Neuronal stem cell (in vitro differentiated cells): ENCODE measurements around the gene AKR1C8.
"Not testable (repeated sequence)": the region's sequence is repeated elsewhere in the genome, so short reads cannot be mapped to it uniquely, and the experiment has no call there.

ENCODE experiments used
- DNase-seq: peaks from one replicate; pipeline ENCODE4 v3.0.0-alpha.2; 2013; ENCODE audit warnings: low spot score
- H2AFZ ChIP-seq: one replicate; pipeline ENCODE4 v1.6.1; 2013; ENCODE audit warnings: mild to moderate bottlenecking, low read length, inconsistent platforms
- H2AK5ac ChIP-seq: 2 replicates; pipeline ENCODE4 v1.6.1; 2013; ENCODE audit warnings: low read depth, mild to moderate bottlenecking, inconsistent platforms, low read length, moderate library complexity, mixed read lengths
- H2BK120ac ChIP-seq: 2 replicates; pipeline ENCODE4 v1.6.1; 2013; ENCODE audit warnings: low read depth, mild to moderate bottlenecking, inconsistent platforms, low read length, moderate library complexity, mixed read lengths
- H2BK12ac ChIP-seq: one replicate; pipeline ENCODE4 v1.6.1; 2013; ENCODE audit warnings: low read length, inconsistent platforms
- H2BK15ac ChIP-seq: 2 replicates; pipeline ENCODE4 v1.6.1; 2013; ENCODE audit warnings: mild to moderate bottlenecking, low read length, inconsistent platforms, mixed read lengths
- H2BK5ac ChIP-seq: one replicate; pipeline ENCODE4 v1.6.1; 2013; ENCODE audit warnings: inconsistent platforms, mild to moderate bottlenecking, low read length, moderate library complexity
- H3K14ac ChIP-seq: one replicate; pipeline ENCODE4 v1.6.1; 2013; ENCODE audit warnings: low read length, inconsistent platforms
- H3K18ac ChIP-seq: 2 replicates; pipeline ENCODE4 v1.6.1; 2013; ENCODE audit warnings: low read length, inconsistent platforms
- H3K23ac ChIP-seq: 2 replicates; pipeline ENCODE4 v1.6.1; 2013; ENCODE audit warnings: low read depth, mild to moderate bottlenecking, mixed read lengths, low read length, inconsistent platforms; ENCODE audit not compliant: poor library complexity
- H3K27ac ChIP-seq: replicated peaks from 3 replicates; pipeline ENCODE4 v1.5.1; 2013; ENCODE audit warnings: low read length, inconsistent platforms
- H3K27me3 ChIP-seq, 3 experiments: 2 replicates each; pipeline ENCODE4 v1.6.1; 2013; ENCODE audit warnings: low read length in 3 of 3, mild to moderate bottlenecking in 2 of 3, inconsistent platforms in 1 of 3, low read depth in 1 of 3, mixed read lengths in 1 of 3, moderate library complexity in 1 of 3; ENCODE audit not compliant: control insufficient read depth in 3 of 3, insufficient read depth in 3 of 3
- H3K36me3 ChIP-seq, 2 donors: replicated peaks in 1 of 2; 2 replicates each; pipeline ENCODE4 v1.6.1; 2013; ENCODE audit warnings: low read length in 2 of 2; ENCODE audit not compliant: control insufficient read depth in 2 of 2, insufficient read depth in 2 of 2
- H3K4ac ChIP-seq: 2 replicates; pipeline ENCODE4 v1.6.1; 2013; ENCODE audit warnings: inconsistent platforms, mild to moderate bottlenecking, low read length, moderate library complexity
- H3K4me1 ChIP-seq, 2 donors: 1 replicate in 1 of 2; 2 replicates in 1 of 2; pipeline ENCODE4 v1.6.1; 2013; ENCODE audit warnings: low read length in 2 of 2, low read depth in 1 of 2; ENCODE audit not compliant: control insufficient read depth in 2 of 2, insufficient read depth in 1 of 2
- H3K4me2 ChIP-seq: one replicate; pipeline ENCODE4 v1.6.1; 2013; ENCODE audit warnings: mild to moderate bottlenecking, low read length, inconsistent platforms; ENCODE audit not compliant: insufficient read depth, poor library complexity, severe bottlenecking
- H3K4me3 ChIP-seq, 2 donors: 2 replicates each; pipeline ENCODE4 v1.5.1; 2013; ENCODE audit warnings: low read length in 2 of 2, mild to moderate bottlenecking in 2 of 2, inconsistent platforms in 1 of 2, moderate library complexity in 1 of 2
- H3K79me1 ChIP-seq: one replicate; pipeline ENCODE4 v1.6.1; 2013; ENCODE audit warnings: low read depth, mild to moderate bottlenecking, inconsistent platforms, low read length, moderate library complexity
- H3K9ac ChIP-seq: one replicate; pipeline ENCODE4 v1.6.1; 2013; ENCODE audit warnings: mild to moderate bottlenecking, low read depth, low read length, inconsistent platforms; ENCODE audit not compliant: poor library complexity
- H3K9me3 ChIP-seq, 2 donors: replicated peaks in 1 of 2; 2 replicates each; pipeline versions ENCODE3 to v1.6.1; 2013; ENCODE audit warnings: low read length in 2 of 2, mild to moderate bottlenecking in 2 of 2, inconsistent platforms in 1 of 2, low read depth in 1 of 2, mixed read lengths in 1 of 2, moderate library complexity in 1 of 2; ENCODE audit not compliant: control insufficient read depth in 2 of 2, insufficient read depth in 1 of 2
- H4K8ac ChIP-seq: one replicate; pipeline ENCODE4 v1.6.1; 2013; ENCODE audit warnings: low read depth, mild to moderate bottlenecking, inconsistent platforms, low read length, moderate library complexity
- H4K91ac ChIP-seq: one replicate; pipeline ENCODE4 v1.6.1; 2013; ENCODE audit warnings: low read length, low read depth, mild to moderate bottlenecking, inconsistent platforms; ENCODE audit not compliant: poor library complexity
- WGBS, 2 donors: extraction: QIAGEN DNeasy Blood & Tissue Kit; methylation state at CpG; one replicate each; pipeline ENCODE4 v1.1.7; 2013; ENCODE audit warnings: missing lambda C conversion rate in 2 of 2, mixed read lengths in 1 of 2; ENCODE audit not compliant: insufficient read length in 2 of 2, insufficient replicate concordance in 1 of 2; ENCODE audit errors: extremely low coverage in 2 of 2; 5-methylcytosine and 5-hydroxymethylcytosine counted together

Gene AKR1C8

DNA sequence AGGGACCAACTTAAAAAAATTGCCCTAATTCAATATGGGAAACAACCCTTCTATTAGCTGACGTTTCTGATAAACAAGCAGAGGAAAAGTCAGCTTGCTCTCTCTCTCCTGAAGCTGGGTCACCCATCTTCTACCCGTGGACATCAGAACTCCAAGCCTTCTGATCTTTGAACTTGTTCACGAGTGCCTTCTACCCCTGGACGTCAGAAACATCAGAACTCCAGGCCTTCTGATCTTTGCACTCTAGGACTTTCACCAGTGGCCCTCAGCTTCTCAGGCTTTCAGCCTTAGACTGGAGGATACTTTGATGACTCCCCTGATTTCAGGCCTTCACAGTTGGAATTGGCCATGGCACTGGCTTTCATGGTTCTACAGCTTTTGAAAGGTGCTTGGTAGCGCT lies 41.8 kb downstream of the AKR1C8 start:
- DNase-seq: no peak
- no peak overlapping the region for H2AK5ac ChIP-seq
- H3K4me3 ChIP-seq: no peak overlapping the region
- H3K4me1 ChIP-seq: no peaks in the 10 kb centered on the region
- no peak overlapping the region for H3K18ac ChIP-seq
- H2BK12ac ChIP-seq: no peak overlapping the region
- no peaks in the 10 kb centered on the region for H3K9me3 ChIP-seq
- no peak overlapping the region for H3K4ac ChIP-seq
- H3K23ac ChIP-seq: no peak overlapping the region
- H2BK15ac ChIP-seq: no peak overlapping the region
- H3K9ac ChIP-seq: no peak overlapping the region
- H3K79me1 ChIP-seq: no peaks in the 10 kb centered on the region
- H3K27ac ChIP-seq: no peak overlapping the region
- WGBS, 2 donors: no CpG with 5 or more reads among the region's 5 CpGs
- no peak overlapping the region for H3K14ac ChIP-seq
- H3K27me3 ChIP-seq: no peaks in the 10 kb centered on the region
- no peak overlapping the region for H2BK120ac ChIP-seq
- no peak overlapping the region for H3K4me2 ChIP-seq
- no peak overlapping the region for H4K8ac ChIP-seq
- H2BK5ac ChIP-seq: no peak overlapping the region
- H3K36me3 ChIP-seq: no peaks in the 10 kb centered on the region
- no peak overlapping the region for H2AFZ ChIP-seq
- H4K91ac ChIP-seq: no peak overlapping the region

DNA sequence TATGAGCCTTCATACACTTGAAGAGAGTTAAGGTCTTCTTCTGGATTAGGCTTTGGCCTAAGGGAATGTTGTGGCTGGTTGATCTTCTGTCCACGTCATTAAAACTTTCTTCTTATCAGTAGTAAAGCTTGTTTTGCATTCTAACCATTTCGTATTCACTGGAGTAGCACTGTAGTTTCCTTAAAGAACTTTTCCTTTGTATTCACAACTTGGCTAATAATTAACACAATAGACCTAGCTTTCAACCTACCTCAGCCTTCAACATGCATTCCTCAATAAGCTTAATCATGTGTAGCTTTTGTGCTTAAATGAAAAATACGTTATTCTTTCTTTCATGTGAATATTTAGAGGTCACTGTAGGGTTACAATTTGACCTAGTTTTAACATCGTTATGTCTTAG lies 42.8 kb downstream of the AKR1C8 start:
- no peak overlapping the region for H3K18ac ChIP-seq
- H3K9me3 ChIP-seq: no peaks in the 10 kb centered on the region
- H2BK12ac ChIP-seq: no peak overlapping the region
- H3K4me1 ChIP-seq: no peaks in the 10 kb centered on the region
- H3K27ac ChIP-seq: no peak overlapping the region
- no peak overlapping the region for H4K91ac ChIP-seq
- H3K23ac ChIP-seq: no peak overlapping the region
- H2AK5ac ChIP-seq: no peak overlapping the region
- H2BK120ac ChIP-seq: no peak overlapping the region
- no peaks in the 10 kb centered on the region for H3K79me1 ChIP-seq
- no peak overlapping the region for H2AFZ ChIP-seq
- no peak for DNase-seq
- no peak overlapping the region for H3K4ac ChIP-seq
- H3K14ac ChIP-seq: no peak overlapping the region
- H2BK5ac ChIP-seq: no peak overlapping the region
- no peak overlapping the region for H4K8ac ChIP-seq
- no peaks in the 10 kb centered on the region for H3K27me3 ChIP-seq
- H3K36me3 ChIP-seq: no peaks in the 10 kb centered on the region
- no CpG with 5 or more reads among the region's 4 CpGs for WGBS, 2 donors
- H3K4me3 ChIP-seq: no peak overlapping the region
- H3K9ac ChIP-seq: no peak overlapping the region
- no peak overlapping the region for H3K4me2 ChIP-seq
- no peak overlapping the region for H2BK15ac ChIP-seq

GRCh38 chr10:5137699-5138098 lies 47.3 kb downstream of the AKR1C8 start:
- WGBS, 2 donors: no CpG with 5 or more reads among the region's 4 CpGs

GRCh38 chr10:5136468-5137087 lies 48.4 kb downstream of the AKR1C8 start:
- Histone ChIP-seq H2BK15ac (no peak overlapping the region), H2AFZ (no peak overlapping the region), H4K91ac (no peak overlapping the region), H3K27me3 (no peaks in the 10 kb centered on the region), H3K4me1 (no peaks in the 10 kb centered on the region), H3K9me3 (no peaks in the 10 kb centered on the region), H3K14ac (no peak overlapping the region), H3K9ac (no peak overlapping the region), H2BK120ac (no peak overlapping the region), H3K18ac (no peak overlapping the region), H3K36me3 (no peaks in the 10 kb centered on the region), H3K23ac (no peak overlapping the region), H4K8ac (no peak overlapping the region), H2AK5ac (no peak overlapping the region), H2BK12ac (no peak overlapping the region), H3K4me2 (no peak overlapping the region), H3K4me3 (no peak overlapping the region), H3K27ac (no peak overlapping the region), H3K79me1 (no peaks in the 10 kb centered on the region), H2BK5ac (no peak overlapping the region), H3K4ac (no peak overlapping the region)
- no CpG with 5 or more reads among the region's 1 CpG for WGBS, 2 donors
- DNase-seq: no peak

More at GRCh38 chr10:5137699-5138098, 47.3 kb downstream of the AKR1C8 start:
- H3K4me2 ChIP-seq, H3K79me1 ChIP-seq, H3K27me3 ChIP-seq, H2BK5ac ChIP-seq, H3K36me3 ChIP-seq, H3K4me1 ChIP-seq, H3K4ac ChIP-seq, H3K4me3 ChIP-seq, H3K23ac ChIP-seq, H2BK120ac ChIP-seq, H3K18ac ChIP-seq, H4K8ac ChIP-seq, H2BK15ac ChIP-seq, H3K14ac ChIP-seq, H3K9ac ChIP-seq, H2AFZ ChIP-seq, H4K91ac ChIP-seq, H3K27ac ChIP-seq, H2BK12ac ChIP-seq, H3K9me3 ChIP-seq, DNase-seq, H2AK5ac ChIP-seq: not testable (repeated sequence)
